ENCODE measurements around the gene SH3BP5L.

Gene SH3BP5L

DNA sequence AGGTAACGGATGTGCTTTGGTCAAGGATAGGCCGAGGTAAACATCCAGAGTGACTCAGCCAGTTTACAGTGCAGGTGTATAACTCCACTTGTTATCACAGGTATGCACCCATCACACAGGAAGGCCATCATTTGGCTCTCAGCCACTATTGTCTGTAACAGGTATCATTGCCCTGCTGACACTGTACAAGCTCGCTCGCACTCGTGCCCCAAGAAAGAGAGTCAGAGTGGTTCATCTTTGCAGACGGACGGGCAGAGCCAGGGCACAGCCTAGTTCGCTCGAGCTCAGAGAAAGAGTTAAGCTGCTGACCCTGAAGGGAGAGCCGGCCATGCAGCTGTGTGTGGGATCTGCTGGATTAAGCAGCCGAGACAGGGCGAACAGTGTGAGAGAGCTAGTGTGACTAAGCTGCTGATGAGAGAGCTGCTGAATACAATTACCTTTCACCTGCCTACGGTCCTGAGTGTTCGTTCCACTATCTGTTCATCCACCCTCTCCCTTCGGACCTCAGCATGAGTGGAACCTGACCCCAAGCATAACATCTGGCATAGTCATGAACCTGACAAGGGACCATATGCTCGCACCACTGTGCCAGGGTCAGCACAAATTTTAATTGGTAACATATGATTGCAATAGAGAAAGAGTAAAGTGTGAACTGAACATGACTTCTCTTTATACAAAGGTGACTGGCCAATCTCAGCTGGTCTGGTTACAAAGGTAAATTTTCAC, 43.1 kb downstream of the SH3BP5L start:
- no peak for DNase-seq (ENCODE audit: low spot score)
- TF ChIP-seq CTCF (IDR thresholded peaks at IDR 0.05; ENCODE audit: extremely low read depth, missing control alignments), result no peak

DNA sequence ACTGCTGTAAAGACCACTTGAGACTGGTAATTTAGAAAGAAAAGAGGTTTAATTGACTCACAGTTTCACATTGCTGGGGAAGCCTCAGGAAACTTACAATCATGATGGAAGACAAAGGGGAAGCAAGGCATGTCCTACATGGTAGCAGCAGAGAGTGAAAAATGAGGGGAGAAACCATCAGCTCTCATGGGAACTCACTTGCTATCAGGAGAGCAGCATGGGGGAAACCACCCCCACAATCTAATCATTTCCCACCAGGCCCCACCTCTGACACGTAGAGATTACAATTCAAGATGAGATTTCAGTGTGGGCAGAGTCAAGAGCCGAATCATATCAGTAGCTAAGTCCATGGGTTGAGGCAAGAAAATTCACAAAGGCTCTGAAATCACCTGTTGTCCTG, 46.4 kb downstream of the SH3BP5L start:
- no peak for DNase-seq (ENCODE audit: low spot score)
- no peak for TF ChIP-seq CTCF (IDR thresholded peaks at IDR 0.05; ENCODE audit: extremely low read depth, missing control alignments)

- TF ChIP-seq CTCF (IDR thresholded peaks at IDR 0.05; ENCODE audit: extremely low read depth, missing control alignments), result no peak
- no peak for DNase-seq (ENCODE audit: low spot score)
Observed at GRCh38 chr1:248778906-248779305, 46.8 kb downstream of the SH3BP5L start.

- no peak for DNase-seq (ENCODE audit: low spot score)
Observed at GRCh38 chr1:248776991-248777390, 48.7 kb downstream of the SH3BP5L start.

DNA sequence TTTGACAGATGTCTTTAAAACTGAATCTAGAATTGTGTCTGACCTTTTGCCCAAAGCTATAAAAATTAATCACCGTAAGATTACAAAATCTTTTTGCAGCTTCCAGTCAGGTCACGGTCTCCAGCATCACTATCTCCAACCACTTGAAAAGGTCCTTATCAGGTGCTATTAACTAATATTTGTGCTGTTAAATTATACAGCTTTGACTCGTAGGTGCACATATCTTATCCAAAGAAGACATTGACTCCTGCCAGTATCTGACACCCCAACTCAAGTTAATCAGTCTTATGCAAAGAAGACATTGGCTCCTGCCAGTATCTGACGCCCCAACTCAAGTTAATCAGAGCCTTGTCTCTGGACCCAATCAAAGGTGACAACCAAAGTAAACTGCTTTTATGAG, 50.3 kb downstream of the SH3BP5L start:
- no peak for TF ChIP-seq CTCF (IDR thresholded peaks at IDR 0.05; ENCODE audit: extremely low read depth, missing control alignments)

More at GRCh38 chr1:248776991-248777390, 48.7 kb downstream of the SH3BP5L start:
- TF ChIP-seq CTCF (IDR thresholded peaks at IDR 0.05; ENCODE audit: extremely low read depth, missing control alignments), result no peak

More for the DNA sequence above, 50.3 kb downstream of the SH3BP5L start:
- no peak for DNase-seq (ENCODE audit: low spot score)
